Right atrium auricular region (tissue), 2 donors: ENCODE results near the gene DGKD. TPM values are rescaled to one million over a fixed set of nuclear protein-coding genes. Genes with fewer than 3 reads are reported as not detected.
"Not testable (repeated sequence)": the region's sequence is repeated elsewhere in the genome, so short reads cannot be mapped to it uniquely, and the experiment has no call there.

Experiments used
- DNase-seq: peaks from one replicate; pipeline ENCODE4 v3.0.0-alpha.2; 2019; ENCODE audit warnings: low spot score
- H3K27ac ChIP-seq, 2 donors: fragments of 200-600 bp; sonication (generic); 1 replicate in 1 of 2; 2 replicates in 1 of 2; pipeline ENCODE4 v1.5.1; 2016 to 2019
- H3K27me3 ChIP-seq, 2 donors: fragments of 200-600 bp; sonication (generic); one replicate each; pipeline versions ENCODE4 v1.5.1 to v1.6.0; 2017 to 2019
- H3K36me3 ChIP-seq: fragments of 200-600 bp; sonication (generic); one replicate; pipeline ENCODE4 v1.5.1; 2016
- H3K4me1 ChIP-seq, 2 donors: fragments of 200-600 bp; sonication (generic); one replicate each; pipeline versions ENCODE4 v1.5.1 to v1.6.0; 2017 to 2019
- H3K4me3 ChIP-seq, 2 donors: fragments of 200-600 bp; sonication (generic); 1 replicate in 1 of 2; 2 replicates in 1 of 2; pipeline ENCODE4 v1.5.1; 2017 to 2019; ENCODE audit warnings: mild to moderate bottlenecking in 1 of 2, moderate library complexity in 1 of 2
- H3K9me3 ChIP-seq, 2 donors: fragments of 200-600 bp; sonication (generic); one replicate each; pipeline ENCODE4 v1.5.1; 2019
- CTCF ChIP-seq, 2 donors: fragments of 200-600 bp; sonication (generic); IDR thresholded peaks; one replicate each; pipeline ENCODE4 v1.5.1; 2019; ENCODE audit warnings: antibody characterized with exemption in 2 of 2
- total RNA-seq, 2 donors: library from RNA; depleted of rRNA; stranded (reverse); fragments of >200 nt; gene quantifications; one replicate each; pipeline ENCODE4 v1.1.0, GENCODE V29; 2016

The DGKD gene
- total RNA-seq, 2 donors from 2014 or later: 18.4 to 40.1 TPM

- no peaks in the 10 kb centered on the region for H3K9me3 ChIP-seq
- DNase-seq: no peak
- TF ChIP-seq CTCF (IDR thresholded peaks at IDR 0.05): no peak
- H3K27ac ChIP-seq: peak overlapping the region; percentile 88 to 97
- H3K4me3 ChIP-seq: no peak overlapping the region
- peaks cover 0 to 39% of the 10 kb centered on the region in 2 donors for H3K4me1 ChIP-seq
- H3K27me3 ChIP-seq: no peaks in the 10 kb centered on the region
- no peaks in the 10 kb centered on the region for H3K36me3 ChIP-seq
These were observed 35.4 kb downstream of the DGKD start for GRCh38 chr2:233389601-233390125.

GRCh38 chr2:233395687-233396086, 41.4 kb downstream of the DGKD start:
- no peaks in the 10 kb centered on the region for H3K4me1 ChIP-seq
- H3K27ac ChIP-seq: no peak overlapping the region
- H3K36me3 ChIP-seq: no peaks in the 10 kb centered on the region
- TF ChIP-seq CTCF (IDR thresholded peaks at IDR 0.05): no peak
- no peak for DNase-seq
- no peak overlapping the region for H3K4me3 ChIP-seq
- H3K27me3 ChIP-seq: no peaks in the 10 kb centered on the region
- H3K9me3 ChIP-seq: no peaks in the 10 kb centered on the region

GRCh38 chr2:233396726-233397665, 42.7 kb downstream of the DGKD start:
- not testable (repeated sequence) for H3K4me3 ChIP-seq, H3K27ac ChIP-seq, H3K27me3 ChIP-seq, H3K36me3 ChIP-seq, H3K4me1 ChIP-seq, H3K9me3 ChIP-seq, DNase-seq

GRCh38 chr2:233399306-233400225, 45.3 kb downstream of the DGKD start:
- Histone ChIP-seq H3K36me3 (no peaks in the 10 kb centered on the region), H3K9me3 (no peaks in the 10 kb centered on the region), H3K27ac (no peak overlapping the region), H3K4me3 (no peak overlapping the region), H3K4me1 (no peaks in the 10 kb centered on the region), H3K27me3 (no peaks in the 10 kb centered on the region)
- TF ChIP-seq CTCF (IDR thresholded peaks at IDR 0.05): no peak
- no peak for DNase-seq

- TF ChIP-seq CTCF (IDR thresholded peaks at IDR 0.05): no peak
- H3K4me1 ChIP-seq: no peaks in the 10 kb centered on the region
These were observed 46.0 kb downstream of the DGKD start for GRCh38 chr2:233400341-233400740.

GRCh38 chr2:233400961-233401360, 46.7 kb downstream of the DGKD start:
- no peaks in the 10 kb centered on the region for H3K4me1 ChIP-seq
- no peak for TF ChIP-seq CTCF (IDR thresholded peaks at IDR 0.05)

More at GRCh38 chr2:233400341-233400740, 46.0 kb downstream of the DGKD start:
- no peak overlapping the region for H3K4me3 ChIP-seq
- no peak overlapping the region for H3K27ac ChIP-seq
- no peaks in the 10 kb centered on the region for H3K27me3 ChIP-seq
- H3K9me3 ChIP-seq: no peaks in the 10 kb centered on the region
- DNase-seq: no peak
- H3K36me3 ChIP-seq: no peaks in the 10 kb centered on the region

More at GRCh38 chr2:233400961-233401360, 46.7 kb downstream of the DGKD start:
- H3K36me3 ChIP-seq: no peaks in the 10 kb centered on the region
- H3K27me3 ChIP-seq: no peaks in the 10 kb centered on the region
- no peak for DNase-seq
- H3K9me3 ChIP-seq: no peaks in the 10 kb centered on the region
- no peak overlapping the region for H3K4me3 ChIP-seq
- H3K27ac ChIP-seq: no peak overlapping the region
